PC-3 (cell line): Measurements from ENCODE around the gene GPN3. TPM values are rescaled to one million over a fixed set of nuclear protein-coding genes. Genes with fewer than 3 reads are reported as not detected.
"Not testable (repeated sequence)": the region's sequence is repeated elsewhere in the genome, so short reads cannot be mapped to it uniquely, and the experiment has no call there.

Experiments used
- ATAC-seq: fragments of 200-7000 bp; cut with Tn5 transposase; 2 replicates; pipeline ENCODE4 v1.9.1; 2020; ENCODE audit warnings: mild to moderate bottlenecking, moderate library complexity
- BruUV-seq: library from RNA; stranded (reverse); fragments of 400-500 nt; replicated peaks from 2 replicates; lab custom pipeline; 2021; lab: Mats Ljungman, UMichigan
- CTCF ChIA-PET: fragments of 300-600 bp; sonication (Branson Sonifier 250); formaldehyde crosslinking; loops from one replicate; lab custom pipeline; 2022; ENCODE audit warnings: antibody characterized with exemption; lab: Charles Lee
- POLR2A ChIA-PET: fragments of 300-600 bp; sonication (Branson Sonifier 250); formaldehyde crosslinking; loops from one replicate; lab custom pipeline; 2022; ENCODE audit warnings: antibody characterized with exemption; ENCODE audit not compliant: unreplicated experiment; lab: Charles Lee
- DNase-seq: peaks from one replicate; pipeline ENCODE4 v3.0.0-alpha.2; 2015
- H2AFZ ChIP-seq: fragments of 300-600 bp; sonication (generic); 2 replicates; pipeline ENCODE4 v1.6.0; 2016; ENCODE audit warnings: antibody characterized with exemption, low read length
- H3F3A ChIP-seq: fragments of 300-600 bp; sonication (generic); one replicate; pipeline ENCODE4 v1.6.0; 2017; ENCODE audit warnings: antibody characterized with exemption, low read length, control low read depth, mild to moderate bottlenecking; ENCODE audit not compliant: unreplicated experiment
- H3K27ac ChIP-seq: fragments of 300-600 bp; sonication (generic); 2 replicates; pipeline ENCODE4 v1.5.1; 2016; ENCODE audit warnings: mild to moderate bottlenecking, low read length
- H3K27me3 ChIP-seq: fragments of 300-600 bp; sonication (generic); 2 replicates; pipeline ENCODE4 v1.6.1; 2016; ENCODE audit warnings: low read length, mixed read lengths
- H3K36me3 ChIP-seq: fragments of 300-600 bp; sonication (generic); 2 replicates; pipeline ENCODE4 v1.6.1; 2016; ENCODE audit warnings: low read depth, mixed run types, low read length, mixed read lengths
- H3K4me1 ChIP-seq: fragments of 300-600 bp; sonication (generic); 2 replicates; pipeline ENCODE4 v1.5.1; 2016; ENCODE audit warnings: low read length; ENCODE audit not compliant: insufficient read depth
- H3K4me2 ChIP-seq: fragments of 300-600 bp; sonication (generic); 2 replicates; pipeline ENCODE4 v1.6.0; 2016; ENCODE audit warnings: low read length
- H3K4me3 ChIP-seq: fragments of 300-600 bp; sonication (generic); 2 replicates; pipeline ENCODE4 v1.5.1; 2016; ENCODE audit warnings: mild to moderate bottlenecking, low read length, mixed read lengths
- H3K79me2 ChIP-seq: fragments of 300-600 bp; sonication (generic); 2 replicates; pipeline ENCODE4 v1.6.1; 2017; ENCODE audit warnings: low read length, mixed read lengths
- H3K9ac ChIP-seq: fragments of 300-600 bp; sonication (generic); 2 replicates; pipeline ENCODE4 v1.6.0; 2016; ENCODE audit warnings: mild to moderate bottlenecking, low read length
- H3K9me2 ChIP-seq: fragments of 300-600 bp; sonication (generic); replicated peaks from 2 replicates; pipeline ENCODE4 v1.6.1; 2016; ENCODE audit warnings: mixed run types, low read length, mixed read lengths
- H3K9me3 ChIP-seq: fragments of 300-600 bp; sonication (generic); 2 replicates; pipeline ENCODE4 v1.6.1; 2016; ENCODE audit warnings: low read length, mixed read lengths
- H4K20me1 ChIP-seq: fragments of 300-600 bp; sonication (generic); 2 replicates; pipeline ENCODE4 v1.6.1; 2016; ENCODE audit warnings: low read length, mixed read lengths
- EZH2 ChIP-seq: fragments of 300-600 bp; sonication (generic); IDR thresholded peaks from one replicate; pipeline ENCODE4 v1.6.1; 2017; ENCODE audit warnings: antibody characterized with exemption, mild to moderate bottlenecking, low read length; ENCODE audit not compliant: unreplicated experiment
- EZH2phosphoT487 ChIP-seq: fragments of 300-600 bp; sonication (generic); IDR thresholded peaks from 2 replicates; pipeline ENCODE4 v1.6.1; 2018; ENCODE audit warnings: mild to moderate bottlenecking, antibody characterized with exemption, low read length, borderline replicate concordance
- intact Hi-C: fragments of 100-400 bp; cut with micrococcal nuclease; formaldehyde crosslinking; loops from 2 replicates; pipeline ENCODE4 v1.9.0; 2023
- total RNA-seq: library from RNA; depleted of rRNA; stranded (reverse); fragments of >200 nt; gene quantifications from 2 replicates; pipeline ENCODE4 v1.2.3, GENCODE V29; 2014
- TF ChIP-seq, protein P1 (sequence below): fragments of 300-600 bp; sonication (generic); conservative IDR thresholded peaks from 2 replicates; pipeline ENCODE4 v1.5.1; 2017; ENCODE audit warnings: antibody characterized with exemption, low read depth, mild to moderate bottlenecking, low read length

Gene GPN3
- total RNA-seq, 1 experiment from 2014 or later: 32.5 TPM

- H3K27ac ChIP-seq: no peak overlapping the region
- no peaks in the 10 kb centered on the region for H3F3A ChIP-seq
- ChIA-PET CTCF (no interaction called here), POLR2A (no interaction called here)
- no peaks in the 10 kb centered on the region for H3K4me1 ChIP-seq
- H4K20me1 ChIP-seq: no peaks in the 10 kb centered on the region
- H2AFZ ChIP-seq: no peak overlapping the region
- H3K27me3 ChIP-seq: no peaks in the 10 kb centered on the region
- no peak overlapping the region for H3K9ac ChIP-seq
- TF ChIP-seq EZH2 (no peak), EZH2phosphoT487 (no peak)
- TF ChIP-seq, protein P1, sequence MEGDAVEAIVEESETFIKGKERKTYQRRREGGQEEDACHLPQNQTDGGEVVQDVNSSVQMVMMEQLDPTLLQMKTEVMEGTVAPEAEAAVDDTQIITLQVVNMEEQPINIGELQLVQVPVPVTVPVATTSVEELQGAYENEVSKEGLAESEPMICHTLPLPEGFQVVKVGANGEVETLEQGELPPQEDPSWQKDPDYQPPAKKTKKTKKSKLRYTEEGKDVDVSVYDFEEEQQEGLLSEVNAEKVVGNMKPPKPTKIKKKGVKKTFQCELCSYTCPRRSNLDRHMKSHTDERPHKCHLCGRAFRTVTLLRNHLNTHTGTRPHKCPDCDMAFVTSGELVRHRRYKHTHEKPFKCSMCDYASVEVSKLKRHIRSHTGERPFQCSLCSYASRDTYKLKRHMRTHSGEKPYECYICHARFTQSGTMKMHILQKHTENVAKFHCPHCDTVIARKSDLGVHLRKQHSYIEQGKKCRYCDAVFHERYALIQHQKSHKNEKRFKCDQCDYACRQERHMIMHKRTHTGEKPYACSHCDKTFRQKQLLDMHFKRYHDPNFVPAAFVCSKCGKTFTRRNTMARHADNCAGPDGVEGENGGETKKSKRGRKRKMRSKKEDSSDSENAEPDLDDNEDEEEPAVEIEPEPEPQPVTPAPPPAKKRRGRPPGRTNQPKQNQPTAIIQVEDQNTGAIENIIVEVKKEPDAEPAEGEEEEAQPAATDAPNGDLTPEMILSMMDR: no peak
- ATAC-seq (no peak), DNase-seq (no peak)
- no peaks in the 10 kb centered on the region for H3K9me3 ChIP-seq
- H3K79me2 ChIP-seq: no peaks in the 10 kb centered on the region
- H3K36me3 ChIP-seq: no peaks in the 10 kb centered on the region
- intact Hi-C loops: no loop called here
- no peak overlapping the region for H3K4me2 ChIP-seq
- BruUV-seq: no TSS peak
- no peak overlapping the region for H3K4me3 ChIP-seq
- no peaks in the 10 kb centered on the region for H3K9me2 ChIP-seq
Measured at GRCh38 chr12:110421159-110421661, 46.8 kb downstream of the GPN3 start.

DNA sequence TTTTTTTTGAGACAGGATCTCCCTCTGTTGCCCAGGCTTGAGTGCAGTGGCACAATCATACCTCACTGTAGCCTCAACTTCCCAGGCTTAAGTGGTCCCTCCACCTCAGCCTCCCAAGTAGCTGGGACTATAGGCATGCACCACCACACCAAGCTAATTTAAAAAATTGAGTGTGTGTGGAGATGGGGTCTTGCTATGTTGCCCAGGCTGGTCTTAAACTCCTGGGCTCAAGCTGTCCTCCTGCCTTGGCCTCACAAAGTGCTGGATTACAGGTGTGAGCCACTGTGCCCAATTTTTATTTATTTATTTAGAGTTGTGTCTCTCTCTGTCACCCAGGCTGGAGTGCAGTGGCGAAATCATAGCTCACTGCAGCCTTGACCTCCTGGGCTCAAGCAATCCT lies 47.4 kb downstream of the GPN3 start:
- DNase-seq, ATAC-seq, H3K9ac ChIP-seq, H3K9me2 ChIP-seq, H3K4me3 ChIP-seq, POLR2A ChIA-PET, intact Hi-C loops, H3K27ac ChIP-seq, H3K36me3 ChIP-seq, H2AFZ ChIP-seq, H3F3A ChIP-seq, H3K79me2 ChIP-seq, CTCF ChIA-PET, H3K27me3 ChIP-seq, H4K20me1 ChIP-seq, H3K4me2 ChIP-seq, BruUV-seq, H3K4me1 ChIP-seq, H3K9me3 ChIP-seq: not testable (repeated sequence)

GRCh38 chr12:110417113-110417512 lies 50.9 kb downstream of the GPN3 start:
- H3K9me3 ChIP-seq, H4K20me1 ChIP-seq, CTCF ChIA-PET, DNase-seq, H3F3A ChIP-seq, H3K4me1 ChIP-seq, H3K4me2 ChIP-seq, H2AFZ ChIP-seq, POLR2A ChIA-PET, H3K4me3 ChIP-seq, ATAC-seq, BruUV-seq, H3K27ac ChIP-seq, H3K27me3 ChIP-seq, intact Hi-C loops, H3K9ac ChIP-seq, H3K36me3 ChIP-seq, H3K9me2 ChIP-seq, H3K79me2 ChIP-seq: not testable (repeated sequence)

GRCh38 chr12:110410086-110410485 lies 58.0 kb downstream of the GPN3 start:
- H4K20me1 ChIP-seq, H3K9me2 ChIP-seq, H3K4me1 ChIP-seq, CTCF ChIA-PET, H3K4me2 ChIP-seq, H3K27ac ChIP-seq, H3K9ac ChIP-seq, ATAC-seq, BruUV-seq, H3K36me3 ChIP-seq, H3K27me3 ChIP-seq, DNase-seq, H3K79me2 ChIP-seq, H3K4me3 ChIP-seq, intact Hi-C loops, H3F3A ChIP-seq, H3K9me3 ChIP-seq, POLR2A ChIA-PET, H2AFZ ChIP-seq: not testable (repeated sequence)

- H3K9me2 ChIP-seq, H3K9ac ChIP-seq, H3K27me3 ChIP-seq, intact Hi-C loops, BruUV-seq, H4K20me1 ChIP-seq, H3K27ac ChIP-seq, H3K4me2 ChIP-seq, CTCF ChIA-PET, H3K9me3 ChIP-seq, H2AFZ ChIP-seq, DNase-seq, ATAC-seq, H3F3A ChIP-seq, POLR2A ChIA-PET, H3K4me3 ChIP-seq: not testable (repeated sequence)
- Histone ChIP-seq H3K79me2 (peaks cover 36% of the 10 kb centered on the region), H3K36me3 (peaks cover 11% of the 10 kb centered on the region; the same call in 1 of the 2 replicates), H3K4me1 (peaks cover 12% of the 10 kb centered on the region)
Measured at GRCh38 chr12:110405126-110405662, 62.9 kb downstream of the GPN3 start.
